AG09309 (cell line): Measurements from ENCODE around the gene HMG20A.

ENCODE experiments used
- DNase-seq: peaks from one replicate; pipeline ENCODE4 v3.0.0-alpha.2; 2010; ENCODE audit warnings: low read depth
- H3K4me3 ChIP-seq: 2 replicates; pipeline ENCODE4 v1.5.1; 2011; ENCODE audit warnings: mild to moderate bottlenecking, low read depth, low read length, moderate library complexity; ENCODE audit not compliant: control insufficient read depth
- TF ChIP-seq, protein P1 (sequence below): IDR thresholded peaks from 2 replicates; pipeline ENCODE4 v1.5.1; 2011; ENCODE audit warnings: mild to moderate bottlenecking, low read depth, low read length, inconsistent platforms; ENCODE audit not compliant: insufficient read depth, control insufficient read depth; ENCODE audit errors: missing control alignments

The HMG20A gene

DNA sequence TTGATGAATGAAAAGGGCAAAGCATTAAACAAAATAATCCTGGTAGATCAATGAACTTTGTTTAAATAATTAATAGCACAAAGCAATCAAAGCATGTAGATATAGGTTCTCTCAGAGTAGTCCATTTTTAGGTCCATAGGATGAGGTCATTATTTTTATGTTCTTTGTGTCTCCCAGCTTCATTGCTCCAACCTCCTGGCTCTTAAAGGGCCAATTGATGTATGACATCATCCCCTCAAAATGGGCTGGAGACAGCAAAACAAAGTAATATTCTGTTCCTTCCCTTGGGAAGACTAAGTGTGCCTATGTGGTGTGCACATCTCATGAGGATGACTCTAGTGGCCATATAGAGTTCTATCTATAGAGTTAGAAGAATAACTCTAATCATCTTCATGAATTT is 49.5 kb downstream of the HMG20A start:
- TF ChIP-seq, protein P1, sequence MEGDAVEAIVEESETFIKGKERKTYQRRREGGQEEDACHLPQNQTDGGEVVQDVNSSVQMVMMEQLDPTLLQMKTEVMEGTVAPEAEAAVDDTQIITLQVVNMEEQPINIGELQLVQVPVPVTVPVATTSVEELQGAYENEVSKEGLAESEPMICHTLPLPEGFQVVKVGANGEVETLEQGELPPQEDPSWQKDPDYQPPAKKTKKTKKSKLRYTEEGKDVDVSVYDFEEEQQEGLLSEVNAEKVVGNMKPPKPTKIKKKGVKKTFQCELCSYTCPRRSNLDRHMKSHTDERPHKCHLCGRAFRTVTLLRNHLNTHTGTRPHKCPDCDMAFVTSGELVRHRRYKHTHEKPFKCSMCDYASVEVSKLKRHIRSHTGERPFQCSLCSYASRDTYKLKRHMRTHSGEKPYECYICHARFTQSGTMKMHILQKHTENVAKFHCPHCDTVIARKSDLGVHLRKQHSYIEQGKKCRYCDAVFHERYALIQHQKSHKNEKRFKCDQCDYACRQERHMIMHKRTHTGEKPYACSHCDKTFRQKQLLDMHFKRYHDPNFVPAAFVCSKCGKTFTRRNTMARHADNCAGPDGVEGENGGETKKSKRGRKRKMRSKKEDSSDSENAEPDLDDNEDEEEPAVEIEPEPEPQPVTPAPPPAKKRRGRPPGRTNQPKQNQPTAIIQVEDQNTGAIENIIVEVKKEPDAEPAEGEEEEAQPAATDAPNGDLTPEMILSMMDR: no peak
- H3K4me3 ChIP-seq: no peak overlapping the region
- DNase-seq: no peak

DNA sequence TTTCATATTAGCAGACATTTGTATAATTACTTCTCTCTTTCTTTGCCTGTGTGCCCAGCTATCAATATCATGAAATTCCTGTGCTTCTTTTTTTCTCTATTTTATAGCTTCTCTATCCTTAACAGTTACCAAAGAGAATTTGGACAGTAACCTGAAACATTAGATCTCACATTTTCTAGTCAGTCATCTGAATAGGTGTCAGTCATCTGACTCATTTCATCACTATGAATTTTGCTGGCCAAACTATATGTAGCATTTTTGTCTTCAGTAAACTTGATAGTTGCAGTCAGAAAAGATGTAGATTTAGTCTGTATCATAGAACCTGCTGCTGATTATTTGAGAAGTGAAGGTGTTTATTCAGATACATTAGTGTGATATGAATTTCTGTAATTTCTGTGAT is 52.6 kb downstream of the HMG20A start:
- TF ChIP-seq, protein P1: no peak
- DNase-seq: no peak
- H3K4me3 ChIP-seq: no peak overlapping the region

DNA sequence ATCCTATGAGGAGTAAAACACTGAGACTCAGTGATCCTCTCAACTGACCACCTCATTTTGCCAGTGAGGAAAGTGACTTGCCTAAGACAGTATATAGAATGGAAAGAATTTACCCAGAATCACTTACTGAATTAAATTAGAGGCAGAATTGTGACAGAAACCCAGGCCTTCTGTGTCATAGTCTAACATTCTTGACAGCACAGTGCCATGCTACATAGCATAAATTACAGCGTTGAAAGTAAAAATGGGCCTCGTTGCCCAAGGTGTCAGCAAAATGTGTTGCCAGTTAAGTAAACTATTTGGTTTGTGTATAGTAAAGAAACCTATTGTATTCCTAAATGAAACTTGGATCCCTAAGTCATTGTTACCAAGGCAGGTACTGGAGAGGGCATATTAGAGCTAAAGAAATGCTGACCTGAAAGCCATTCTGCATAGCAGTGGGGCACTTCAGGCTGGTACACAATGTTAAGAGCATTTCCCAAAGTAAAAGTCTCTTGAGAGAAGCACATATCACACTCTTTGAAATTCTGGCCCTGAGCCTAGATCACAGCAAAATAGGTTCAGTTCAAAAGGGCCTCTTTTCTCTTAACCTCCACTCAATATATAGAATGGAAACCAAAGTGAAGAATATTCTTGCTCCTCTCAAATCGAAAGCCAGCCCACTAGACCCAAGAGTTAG is 53.8 kb downstream of the HMG20A start:
- H3K4me3 ChIP-seq: no peak overlapping the region
- TF ChIP-seq, protein P1: no peak
- DNase-seq: no peak

DNA sequence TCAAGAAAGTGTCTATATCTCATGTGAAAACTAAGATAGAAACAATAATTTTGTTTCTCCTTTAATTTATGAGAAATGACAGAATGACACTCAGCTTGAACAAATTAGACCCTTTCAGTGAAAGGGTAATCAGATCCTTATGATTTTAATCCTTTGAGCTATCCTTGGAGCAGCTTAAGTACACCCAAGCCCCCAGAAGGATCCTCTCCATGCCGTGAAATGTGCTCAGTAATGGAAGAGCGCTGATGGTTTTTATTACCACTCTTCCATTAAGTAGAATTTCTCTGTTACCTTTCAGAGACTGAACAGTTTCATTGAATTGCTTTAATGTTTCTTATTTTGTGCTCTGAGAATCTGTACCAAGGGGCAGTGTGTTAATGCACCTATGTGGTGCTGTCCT is 54.3 kb downstream of the HMG20A start:
- TF ChIP-seq, protein P1: no peak
- no peak for DNase-seq
- H3K4me3 ChIP-seq: no peak overlapping the region

DNA sequence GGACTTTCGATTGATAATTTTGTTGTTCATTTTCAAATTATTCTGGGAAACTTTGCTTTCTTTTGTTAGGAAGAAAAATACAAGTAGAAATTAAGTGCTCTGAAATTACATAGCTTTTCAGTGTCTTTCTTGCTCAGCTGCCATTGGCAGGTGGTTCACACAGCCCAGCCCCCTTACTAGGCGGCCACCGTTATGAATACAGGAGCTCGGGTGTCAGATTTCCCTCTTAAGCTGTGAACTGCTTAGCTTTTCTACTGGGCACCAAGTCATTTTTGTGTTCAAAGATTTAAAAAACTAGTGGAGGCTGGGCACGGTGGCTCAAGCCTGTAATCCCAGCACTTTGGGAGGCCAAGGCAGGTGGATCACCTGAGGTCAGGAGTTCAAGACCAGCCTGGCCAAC is 55.2 kb downstream of the HMG20A start:
- TF ChIP-seq, protein P1: no peak
- DNase-seq: no peak
- H3K4me3 ChIP-seq: no peak overlapping the region

DNA sequence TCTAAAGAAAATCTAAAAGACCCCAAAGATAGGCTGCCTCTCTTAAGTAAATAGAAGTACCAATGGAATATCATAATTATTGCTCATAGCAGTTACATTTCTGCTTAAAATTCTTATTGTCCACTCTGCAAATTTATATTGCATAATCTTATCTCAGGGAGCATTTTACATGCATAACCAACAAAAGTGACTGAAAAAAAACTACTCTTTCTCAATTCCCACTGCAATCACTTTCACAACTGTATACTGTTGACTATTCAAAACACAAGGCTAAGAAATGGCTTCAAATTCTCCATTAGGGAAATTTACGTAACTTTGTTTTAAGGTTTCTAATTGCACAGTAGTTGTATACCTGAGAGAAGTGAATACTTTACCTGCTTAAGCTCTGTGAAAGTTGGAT is 56.3 kb downstream of the HMG20A start:
- TF ChIP-seq, protein P1: no peak
- no peak overlapping the region for H3K4me3 ChIP-seq
- DNase-seq: no peak
